OCI-LY1 (cell line): ENCODE data around the gene CDC23.

Source experiments
- CTCF ChIP-seq: fragments of 200-600 bp; sonication (generic), shearing (Covaris generic); IDR thresholded peaks from 2 replicates; pipeline ENCODE4 v1.5.1; 2017; ENCODE audit warnings: mild to moderate bottlenecking, antibody characterized with exemption, low read length, moderate library complexity, mixed read lengths
- EZH2 ChIP-seq: fragments of 200-600 bp; sonication (generic), shearing (Covaris generic); IDR thresholded peaks from 2 replicates; pipeline ENCODE4 v1.8.0; 2017; ENCODE audit warnings: borderline replicate concordance, mixed run types, mild to moderate bottlenecking, antibody characterized with exemption, low read length, moderate library complexity, mixed read lengths

DNA sequence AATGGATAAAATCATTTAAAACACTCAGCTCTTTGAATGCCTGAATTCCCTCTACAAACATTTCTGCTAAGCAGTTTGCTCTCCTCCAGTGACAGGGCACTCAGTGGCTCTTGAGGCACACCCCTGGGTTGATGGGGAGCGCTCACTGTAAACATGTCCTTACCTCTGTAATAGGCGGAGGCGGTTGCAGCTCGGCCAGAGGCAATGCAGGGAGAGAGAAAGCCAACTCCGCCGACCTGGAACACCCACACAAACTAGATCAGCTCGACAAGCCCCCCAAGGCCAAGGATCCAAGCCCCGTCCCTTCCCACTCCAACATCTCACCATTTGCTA is 329 bp downstream of the CDC23 start:
- no peak for TF ChIP-seq EZH2
- no peak for TF ChIP-seq CTCF
